Daoy (cell line): ENCODE results near the gene SOD1. TPM values are rescaled to one million over a fixed set of nuclear protein-coding genes. Genes with fewer than 3 reads are reported as not detected.
A peak's percentile ranks its signal among the peaks of the same experiment; 100 is the strongest.
"Not testable (repeated sequence)": the region's sequence is repeated elsewhere in the genome, so short reads cannot be mapped to it uniquely, and the experiment has no call there.

ENCODE experiments used
- DNase-seq: peaks from one replicate; pipeline ENCODE4 v3.0.0-alpha.2; 2015; ENCODE audit warnings: low read depth
- total RNA-seq: library from RNA; depleted of rRNA; stranded (reverse); fragments of >200 nt; shearing (Covaris generic); gene quantifications from 2 replicates; pipeline ENCODE4 v1.2.3, GENCODE V29; 2014

The SOD1 gene
- total RNA-seq, 1 experiment from 2014 or later: 481 TPM

DNA sequence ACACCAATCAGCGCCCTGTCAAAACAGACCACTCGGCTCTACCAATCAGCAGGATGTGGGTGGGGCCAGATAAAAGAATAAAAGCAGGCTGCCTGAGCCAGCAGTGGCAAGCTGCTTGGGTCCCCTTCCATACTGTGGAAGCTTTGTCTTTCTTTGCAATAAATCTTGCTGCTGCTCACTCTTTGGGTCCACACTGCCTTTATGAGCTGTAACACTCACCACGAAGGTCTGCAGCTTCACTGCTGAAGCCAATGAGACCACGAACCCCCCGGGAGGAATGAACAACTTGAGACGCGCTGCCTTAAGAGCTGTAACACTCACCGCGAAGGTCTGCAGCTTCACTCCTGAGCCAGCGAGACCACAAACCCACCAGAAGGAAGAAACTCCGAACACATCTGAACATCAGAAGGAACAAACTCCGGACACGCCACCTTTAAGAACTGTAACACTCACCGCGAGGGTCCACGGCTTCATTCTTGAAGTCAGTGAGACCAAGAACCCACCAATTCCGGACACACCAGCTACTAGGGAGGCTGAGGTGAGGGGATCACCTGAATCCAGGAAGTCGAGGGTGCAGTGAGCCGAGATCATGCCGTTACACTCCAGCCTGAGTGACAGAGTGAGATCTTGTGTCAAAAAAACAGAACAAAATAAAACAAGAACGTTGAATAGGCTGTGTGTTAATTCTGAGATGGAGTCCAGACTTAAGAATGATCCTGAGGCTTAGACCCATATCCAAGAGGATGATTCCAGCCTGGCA is 4.5 kb upstream of the SOD1 start:
- DNase-seq: not testable (repeated sequence)

DNA sequence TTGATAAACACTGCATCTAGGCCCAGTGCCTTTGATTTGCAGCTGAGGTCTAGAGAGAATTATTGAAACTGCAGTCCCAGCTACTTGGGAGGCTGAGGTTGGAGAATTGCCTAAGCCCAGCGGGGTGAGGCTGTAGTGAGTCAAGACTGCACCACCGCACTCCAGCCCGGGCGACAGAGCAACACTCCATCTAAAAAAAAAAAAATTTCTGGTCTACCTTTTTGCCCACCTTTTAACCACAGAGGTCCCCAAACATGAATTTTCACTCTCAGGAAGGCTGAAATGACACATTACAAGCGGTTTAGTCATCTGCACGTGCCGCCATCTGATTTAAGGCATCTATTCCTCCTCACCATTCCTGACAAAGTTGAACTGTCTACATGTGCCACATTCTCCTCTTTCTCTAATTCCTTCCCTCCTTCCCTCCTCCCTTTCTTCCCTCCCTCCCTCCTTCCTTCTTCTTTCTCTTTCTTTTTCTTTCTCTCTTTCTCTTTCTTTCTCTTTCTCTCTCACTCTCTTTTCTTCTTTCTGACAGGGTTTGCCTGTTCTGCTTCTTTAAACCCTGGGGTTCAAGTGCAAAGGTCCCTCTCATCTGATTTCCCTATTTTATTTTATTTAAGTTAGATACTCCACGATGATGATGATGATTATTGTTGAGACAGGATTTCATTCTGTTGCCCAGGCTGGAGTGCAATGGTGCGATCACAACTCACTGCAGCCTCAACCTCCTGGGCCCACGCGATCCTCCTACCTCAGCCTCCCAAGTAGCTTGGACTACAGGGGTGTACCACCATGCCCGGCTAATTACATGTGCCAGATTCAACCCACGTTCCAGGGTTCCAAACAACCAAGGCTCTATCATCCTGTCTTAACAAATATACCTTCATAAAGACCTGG is 3.0 kb upstream of the SOD1 start:
- peak; percentile 67 for DNase-seq

DNA sequence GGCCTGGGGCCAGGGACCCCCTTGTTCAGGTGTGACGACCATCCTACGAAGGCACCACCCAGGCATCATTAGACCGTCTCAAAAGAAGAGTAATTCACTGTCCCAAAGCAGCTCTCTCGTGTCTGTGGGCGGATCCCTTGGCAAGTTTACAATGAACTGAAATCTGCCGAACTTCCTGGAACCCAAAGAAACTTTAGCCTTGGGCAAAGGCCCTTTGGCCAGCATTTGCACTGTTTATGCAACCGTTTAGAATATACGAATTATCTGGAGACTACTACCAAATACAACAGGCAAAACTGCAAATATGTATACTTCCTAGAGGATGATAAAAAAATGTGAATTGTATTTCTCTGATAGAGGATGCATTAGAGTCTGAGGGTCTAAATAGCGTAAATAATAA is 1.4 kb upstream of the SOD1 start:
- DNase-seq: no peak

DNA sequence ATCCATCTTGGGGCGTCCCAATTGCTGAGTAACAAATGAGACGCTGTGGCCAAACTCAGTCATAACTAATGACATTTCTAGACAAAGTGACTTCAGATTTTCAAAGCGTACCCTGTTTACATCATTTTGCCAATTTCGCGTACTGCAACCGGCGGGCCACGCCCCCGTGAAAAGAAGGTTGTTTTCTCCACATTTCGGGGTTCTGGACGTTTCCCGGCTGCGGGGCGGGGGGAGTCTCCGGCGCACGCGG is 282 bp upstream of the SOD1 start:
- DNase-seq: no peak

DNA sequence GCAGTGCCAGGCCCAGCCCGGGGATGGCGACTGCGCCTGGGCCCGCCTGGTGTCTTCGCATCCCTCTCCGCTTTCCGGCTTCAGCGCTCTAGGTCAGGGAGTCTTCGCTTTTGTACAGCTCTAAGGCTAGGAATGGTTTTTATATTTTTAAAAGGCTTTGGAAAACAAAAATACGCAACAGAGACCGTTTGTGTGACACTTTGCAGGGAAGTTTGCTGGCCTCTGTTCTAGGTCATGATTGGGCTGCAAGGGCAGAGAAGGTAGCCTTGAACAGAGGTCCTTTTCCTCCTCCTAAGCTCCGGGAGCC is 719 bp downstream of the SOD1 start:
- peak; percentile 63 for DNase-seq

DNA sequence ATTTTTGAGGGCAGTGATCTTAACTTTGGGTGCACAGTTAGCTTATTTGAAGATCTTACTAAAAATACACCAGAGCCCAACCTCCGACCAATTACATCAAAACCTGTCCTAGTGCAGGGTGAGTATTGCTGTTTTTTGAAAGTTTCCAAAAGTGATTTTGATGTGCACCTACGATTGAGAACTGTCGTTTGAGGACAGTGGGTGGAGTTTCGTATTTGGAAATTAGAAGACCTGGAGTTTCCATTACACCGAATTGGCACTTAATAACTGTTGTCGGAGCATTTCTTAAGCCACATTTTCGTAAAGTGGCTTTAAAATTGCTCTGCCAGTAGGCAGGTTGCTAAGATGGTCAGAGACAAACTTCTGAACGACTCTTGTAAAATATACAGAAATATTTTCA is 1.1 kb downstream of the SOD1 start:
- no peak for DNase-seq

DNA sequence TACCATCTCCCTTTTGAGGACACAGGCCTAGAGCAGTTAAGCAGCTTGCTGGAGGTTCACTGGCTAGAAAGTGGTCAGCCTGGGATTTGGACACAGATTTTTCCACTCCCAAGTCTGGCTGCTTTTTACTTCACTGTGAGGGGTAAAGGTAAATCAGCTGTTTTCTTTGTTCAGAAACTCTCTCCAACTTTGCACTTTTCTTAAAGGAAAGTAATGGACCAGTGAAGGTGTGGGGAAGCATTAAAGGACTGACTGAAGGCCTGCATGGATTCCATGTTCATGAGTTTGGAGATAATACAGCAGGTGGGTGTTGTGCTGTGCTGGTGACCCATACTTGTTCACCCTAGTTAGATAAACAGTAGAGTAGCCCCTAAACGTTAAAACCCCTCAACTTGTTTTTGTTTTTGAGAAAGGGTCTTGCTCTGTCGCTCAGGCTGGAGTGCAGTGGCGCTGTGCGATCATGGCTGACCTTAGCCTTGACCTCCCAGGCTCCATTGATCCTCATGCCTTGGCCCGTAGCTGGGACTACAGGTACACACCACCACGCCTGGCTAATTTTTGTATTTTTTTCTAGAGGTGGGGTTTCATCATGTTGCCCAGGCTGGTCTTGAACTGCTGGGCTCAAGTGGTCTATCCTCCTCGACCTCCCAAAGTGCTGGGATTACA is 4.2 kb downstream of the SOD1 start:
- DNase-seq: no peak

DNA sequence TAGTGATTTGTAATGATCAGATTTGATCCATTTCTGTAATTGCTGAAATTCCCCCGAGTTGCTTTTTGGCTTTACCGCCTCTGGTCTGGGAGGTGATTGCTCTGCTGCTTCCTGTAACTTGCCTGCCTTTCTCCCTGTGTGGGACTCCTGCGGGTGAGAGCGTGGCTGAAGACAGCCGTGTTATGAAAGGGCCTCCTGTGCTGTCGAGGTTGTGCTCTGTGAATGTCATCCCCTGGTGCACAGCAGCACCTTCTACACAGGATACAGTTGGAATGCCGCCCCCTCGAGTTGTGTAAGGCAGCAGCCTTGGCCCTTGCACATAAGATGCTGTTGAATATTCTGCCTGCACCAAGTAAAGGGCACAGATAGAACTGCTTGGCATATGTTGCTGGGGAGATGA is 5.9 kb downstream of the SOD1 start:
- DNase-seq: no peak

DNA sequence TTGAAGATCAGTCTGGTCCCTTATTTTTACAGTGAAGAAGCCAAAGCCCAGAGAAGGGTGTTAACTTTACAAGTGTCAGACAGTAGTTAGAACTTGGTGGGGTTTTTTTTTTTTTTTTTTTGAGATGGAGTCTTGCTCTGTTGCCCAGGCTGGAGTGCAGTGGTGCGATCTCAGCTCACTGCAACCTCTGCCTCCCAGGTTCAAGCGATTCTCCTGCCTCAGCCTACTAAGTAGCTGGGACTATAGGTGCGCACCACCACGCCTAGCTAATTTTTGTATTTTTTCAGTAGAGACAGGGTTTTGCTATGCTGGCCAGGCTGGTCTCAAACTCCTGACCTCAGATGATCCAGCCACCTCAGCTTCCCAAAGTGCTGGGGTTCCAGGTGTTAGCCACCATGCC is 6.4 kb downstream of the SOD1 start:
- DNase-seq: not testable (repeated sequence)

DNA sequence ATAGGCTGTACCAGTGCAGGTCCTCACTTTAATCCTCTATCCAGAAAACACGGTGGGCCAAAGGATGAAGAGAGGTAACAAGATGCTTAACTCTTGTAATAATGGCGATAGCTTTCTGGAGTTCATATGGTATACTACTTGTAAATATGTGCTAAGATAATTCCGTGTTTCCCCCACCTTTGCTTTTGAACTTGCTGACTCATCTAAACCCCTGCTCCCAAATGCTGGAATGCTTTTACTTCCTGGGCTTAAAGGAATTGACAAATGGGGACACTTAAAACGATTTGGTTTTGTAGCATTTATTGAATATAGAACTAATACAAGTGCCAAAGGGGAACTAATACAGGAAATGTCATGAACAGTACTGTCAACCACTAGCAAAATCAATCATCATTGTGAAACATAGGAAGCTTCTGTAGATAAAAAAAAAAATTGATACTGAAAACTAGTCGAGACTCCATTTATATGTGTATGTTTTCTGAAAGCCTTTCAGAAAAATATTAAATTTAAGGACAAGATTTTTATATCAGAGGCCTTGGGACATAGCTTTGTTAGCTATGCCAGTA is 7.0 kb downstream of the SOD1 start:
- DNase-seq: no peak

DNA sequence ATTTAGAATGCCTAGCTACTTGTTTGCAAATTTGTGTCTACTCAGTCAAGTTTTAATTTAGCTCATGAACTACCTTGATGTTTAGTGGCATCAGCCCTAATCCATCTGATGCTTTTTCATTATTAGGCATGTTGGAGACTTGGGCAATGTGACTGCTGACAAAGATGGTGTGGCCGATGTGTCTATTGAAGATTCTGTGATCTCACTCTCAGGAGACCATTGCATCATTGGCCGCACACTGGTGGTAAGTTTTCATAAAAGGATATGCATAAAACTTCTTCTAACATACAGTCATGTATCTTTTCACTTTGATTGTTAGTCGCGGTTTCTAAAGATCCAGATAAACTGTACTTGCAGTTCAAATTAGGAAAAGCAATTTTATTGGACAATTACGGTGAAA is 7.6 kb downstream of the SOD1 start:
- DNase-seq: no peak

DNA sequence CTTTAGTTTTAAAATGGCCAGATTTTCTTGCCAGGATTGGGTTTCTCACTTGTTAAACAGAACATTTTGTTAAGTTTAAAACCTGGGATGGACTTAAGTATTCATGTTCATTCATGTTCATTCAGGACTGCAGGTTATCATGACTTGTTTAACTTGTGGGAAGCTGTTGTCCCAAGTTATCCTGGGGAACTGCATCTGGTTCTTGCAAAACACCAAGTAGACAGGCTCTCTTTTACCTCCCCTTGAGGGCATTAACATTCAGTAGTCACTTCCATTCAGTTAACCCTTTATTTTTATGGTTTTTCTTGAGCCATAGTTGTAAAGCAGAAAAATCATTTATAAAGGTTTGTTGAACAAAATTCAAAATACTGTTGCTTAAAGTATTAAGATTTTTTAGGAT is 8.1 kb downstream of the SOD1 start:
- no peak for DNase-seq

DNA sequence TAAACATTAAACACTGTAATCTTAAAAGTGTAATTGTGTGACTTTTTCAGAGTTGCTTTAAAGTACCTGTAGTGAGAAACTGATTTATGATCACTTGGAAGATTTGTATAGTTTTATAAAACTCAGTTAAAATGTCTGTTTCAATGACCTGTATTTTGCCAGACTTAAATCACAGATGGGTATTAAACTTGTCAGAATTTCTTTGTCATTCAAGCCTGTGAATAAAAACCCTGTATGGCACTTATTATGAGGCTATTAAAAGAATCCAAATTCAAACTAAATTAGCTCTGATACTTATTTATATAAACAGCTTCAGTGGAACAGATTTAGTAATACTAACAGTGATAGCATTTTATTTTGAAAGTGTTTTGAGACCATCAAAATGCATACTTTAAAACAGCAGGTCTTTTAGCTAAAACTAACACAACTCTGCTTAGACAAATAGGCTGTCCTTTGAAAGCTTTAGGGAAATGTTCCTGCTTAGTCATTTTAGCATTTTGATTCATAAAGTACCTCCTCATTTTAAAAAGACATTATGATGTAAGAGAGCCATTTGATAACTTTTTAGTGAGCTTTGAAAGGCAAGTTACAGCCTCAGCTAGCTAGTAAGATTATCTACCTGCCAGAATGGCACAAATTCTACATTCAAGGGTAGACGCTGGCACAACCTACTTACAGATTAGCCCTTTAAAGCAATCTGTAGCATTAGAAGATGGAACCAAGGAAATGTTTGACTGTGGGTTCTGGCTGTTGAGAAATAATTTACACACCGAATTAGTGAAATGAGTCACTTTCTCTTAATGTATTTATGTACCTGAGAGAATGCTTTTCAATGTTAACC is 9.4 kb downstream of the SOD1 start:
- DNase-seq: no peak

DNA sequence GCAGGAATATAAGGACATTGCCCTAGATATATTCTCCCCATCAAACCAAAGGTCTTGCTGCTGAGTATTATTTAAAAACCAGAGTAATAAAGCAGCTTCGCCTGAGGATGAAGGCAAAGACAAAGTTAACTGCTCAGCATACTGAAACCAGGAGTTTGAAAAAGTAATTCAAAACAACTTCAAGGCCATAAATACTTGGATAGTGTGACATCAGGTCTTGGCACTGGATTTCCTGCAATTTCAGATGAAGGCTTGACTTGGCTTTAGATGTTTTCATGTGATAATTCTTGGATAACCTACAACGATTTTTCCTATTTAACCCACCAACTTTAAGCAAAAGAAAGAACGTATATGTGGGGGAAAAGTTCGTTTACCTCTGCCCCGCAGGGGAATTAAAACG is 10.6 kb downstream of the SOD1 start:
- no peak for DNase-seq

DNA sequence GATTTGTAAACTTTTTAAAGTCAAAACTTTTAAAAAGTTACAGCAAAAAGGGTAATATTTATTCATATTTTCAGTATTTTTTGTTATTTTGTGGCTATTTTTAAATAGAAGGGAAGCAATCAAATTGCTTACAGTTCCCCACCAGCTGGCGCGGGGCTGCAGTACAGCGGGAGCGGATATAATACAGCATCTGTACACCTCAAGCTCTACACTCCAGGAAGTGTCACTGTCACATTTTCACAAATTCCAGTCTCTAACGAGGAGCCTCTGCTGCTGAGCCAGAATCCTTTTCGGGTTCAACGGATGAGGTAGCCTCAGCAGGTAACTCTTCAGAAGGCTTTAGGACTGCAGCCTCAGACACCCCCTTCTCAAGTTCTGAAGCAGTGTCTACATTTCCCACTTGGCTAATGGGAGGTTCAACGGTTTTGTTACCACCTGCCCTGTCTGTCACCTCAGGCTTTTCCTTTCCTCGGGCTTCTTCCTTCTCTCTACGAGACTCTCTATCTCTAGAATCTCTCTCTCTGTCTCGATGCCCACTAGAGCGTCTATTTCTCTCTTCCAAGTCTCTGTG is 11.7 kb downstream of the SOD1 start:
- no peak for DNase-seq

DNA sequence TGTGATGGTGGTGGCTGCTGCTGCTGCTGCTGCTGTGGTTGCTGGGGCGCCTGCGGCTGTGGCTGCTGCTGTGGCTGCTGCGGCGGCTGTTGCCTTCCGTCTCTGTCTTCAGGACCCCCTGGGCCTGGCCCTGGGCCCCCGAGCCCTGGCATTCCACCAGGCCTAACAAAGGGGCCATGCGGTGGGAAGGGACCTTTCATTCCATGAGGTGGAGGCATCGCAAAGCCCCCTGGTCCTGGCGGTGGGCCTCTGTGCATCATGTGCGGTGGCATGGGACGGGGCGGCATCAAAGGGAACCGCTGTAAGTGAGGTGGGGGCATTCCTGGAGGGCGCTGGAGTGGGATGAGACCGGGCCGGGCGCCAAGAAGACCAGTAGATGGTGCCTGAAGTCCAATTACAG is 12.4 kb downstream of the SOD1 start:
- no peak for DNase-seq

DNA sequence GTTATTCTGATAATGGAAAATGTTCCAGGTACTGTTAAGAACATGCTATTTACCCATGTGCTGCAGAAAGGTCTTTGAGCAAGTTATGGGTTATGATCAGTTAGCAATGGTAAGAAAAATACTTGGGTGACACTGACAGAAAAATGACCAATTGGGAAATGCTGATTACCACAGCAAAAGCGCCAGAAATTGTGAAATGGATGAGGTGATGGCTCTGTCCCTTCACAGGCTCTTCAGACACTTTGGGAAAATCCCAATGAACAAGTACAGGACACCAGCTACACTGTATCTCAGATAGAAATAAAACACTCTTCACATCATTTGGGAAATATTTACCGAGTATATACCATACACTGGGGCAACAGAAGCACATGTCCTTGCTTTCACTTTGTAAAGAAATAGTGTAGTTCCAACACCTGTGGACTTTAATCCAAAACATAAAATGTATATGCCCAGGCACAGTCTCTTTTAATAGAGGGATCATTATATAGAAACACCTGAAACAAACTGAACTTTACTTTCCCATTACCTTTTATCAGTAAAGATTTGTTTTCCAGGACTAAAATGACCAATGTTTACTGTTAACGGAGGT is 13.9 kb downstream of the SOD1 start:
- no peak for DNase-seq

DNA sequence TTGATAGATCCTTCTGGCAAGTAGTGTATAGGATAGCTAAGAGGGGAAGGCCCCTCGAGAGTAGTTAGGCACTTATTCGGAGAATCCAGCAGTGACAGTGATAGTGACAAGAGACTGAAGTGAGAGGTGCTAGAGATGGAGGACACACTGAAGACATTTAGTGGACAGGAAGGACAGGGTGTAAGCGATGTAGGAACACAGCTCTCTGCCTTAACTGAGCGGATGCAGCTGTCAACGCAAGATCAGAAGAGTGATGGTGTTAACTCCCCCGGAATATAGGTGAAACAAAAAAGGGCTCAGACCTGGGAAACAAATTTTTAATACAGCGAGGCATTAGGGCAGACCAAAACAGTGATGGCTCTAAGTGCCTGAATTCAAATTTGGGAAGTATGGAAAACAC is 15.8 kb downstream of the SOD1 start:
- DNase-seq: no peak

DNA sequence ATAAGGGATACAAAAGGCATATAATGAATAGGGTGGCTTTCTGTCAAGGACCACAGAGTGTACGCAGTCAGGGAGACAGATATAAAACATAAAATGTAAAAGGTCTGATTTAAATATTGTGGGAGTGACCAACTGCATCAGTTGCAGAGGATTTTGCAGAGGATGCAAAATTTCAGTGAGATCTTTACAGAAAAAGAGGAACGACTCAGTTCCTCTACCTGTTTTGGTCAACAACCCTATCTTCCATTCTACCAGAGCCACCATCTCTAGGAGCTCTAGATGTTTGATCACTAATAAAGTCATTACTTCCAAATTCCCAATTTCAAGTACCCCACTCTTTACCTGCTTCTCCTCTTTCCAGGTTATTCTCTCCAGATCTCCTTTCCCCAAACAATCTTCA is 16.5 kb downstream of the SOD1 start:
- DNase-seq: no peak

DNA sequence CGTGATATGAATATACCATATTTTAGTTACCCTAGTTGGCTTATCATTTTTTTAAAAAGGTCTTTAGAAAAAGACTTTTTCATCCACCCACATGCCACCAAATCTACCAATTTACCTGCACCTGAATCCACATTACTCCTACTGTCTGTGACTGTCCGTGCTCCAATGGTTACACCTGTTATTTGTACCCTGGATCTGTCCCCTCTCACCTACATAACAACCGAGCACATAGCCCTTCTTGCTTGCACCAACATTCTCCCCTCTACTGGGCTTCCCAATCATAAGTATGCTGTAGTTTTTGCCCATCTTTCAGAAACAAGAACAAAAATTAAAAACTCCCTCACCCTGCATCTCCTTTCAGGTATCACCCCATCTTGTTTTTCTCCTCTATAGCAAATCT is 17.6 kb downstream of the SOD1 start:
- DNase-seq: no peak

DNA sequence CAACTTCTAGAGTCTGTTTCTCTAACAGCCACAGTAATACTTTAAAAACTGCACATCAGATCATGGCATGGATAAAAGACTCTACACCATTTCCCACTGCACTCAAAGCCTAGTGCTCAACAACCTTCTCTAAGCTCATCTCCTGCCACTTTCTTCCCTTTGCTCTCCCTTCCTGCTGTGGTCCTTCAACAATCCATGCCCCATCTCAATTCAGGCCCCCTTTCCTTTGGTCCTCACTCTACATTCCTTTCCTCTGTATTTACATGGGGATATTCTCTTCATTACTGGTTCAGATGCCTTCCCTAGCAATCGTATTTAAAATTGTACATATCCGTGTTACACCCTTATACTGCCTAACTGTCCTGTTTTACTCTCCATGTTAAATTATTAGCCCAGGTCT is 19.0 kb downstream of the SOD1 start:
- no peak for DNase-seq
